Suppressor macrophage treated with lipopolysaccharide for 4 hours (primary cell): ENCODE results near the gene DNAJC3.
"Not testable (repeated sequence)": the region's sequence is repeated elsewhere in the genome, so short reads cannot be mapped to it uniquely, and the experiment has no call there.

Experiments used
- DNase-seq: peaks from one replicate; pipeline ENCODE4 v3.0.0-alpha.2; 2020

Gene DNAJC3

GRCh38 chr13:95784161-95784899, 107.4 kb downstream of the DNAJC3 start:
- DNase-seq: no peak

DNA sequence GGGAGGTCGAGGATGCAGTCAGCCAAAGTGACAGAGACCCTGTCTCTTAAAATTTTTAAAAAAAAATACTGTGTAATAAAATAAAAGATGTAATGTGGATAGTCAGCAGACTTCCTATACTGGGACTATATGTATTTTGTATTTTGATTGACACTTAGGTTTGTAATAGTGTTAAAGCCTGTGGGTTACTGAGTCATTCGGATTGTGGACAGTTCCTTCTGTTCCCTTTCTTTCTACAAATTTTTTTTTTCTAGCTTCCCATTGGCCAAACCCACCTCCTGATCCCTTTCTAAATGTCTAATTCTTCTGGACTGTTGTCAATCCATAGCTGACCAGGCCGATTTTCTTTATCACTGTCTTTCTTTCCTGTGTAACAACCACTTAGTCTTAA, 108.0 kb downstream of the DNAJC3 start:
- peak; percentile 32 for DNase-seq

DNA sequence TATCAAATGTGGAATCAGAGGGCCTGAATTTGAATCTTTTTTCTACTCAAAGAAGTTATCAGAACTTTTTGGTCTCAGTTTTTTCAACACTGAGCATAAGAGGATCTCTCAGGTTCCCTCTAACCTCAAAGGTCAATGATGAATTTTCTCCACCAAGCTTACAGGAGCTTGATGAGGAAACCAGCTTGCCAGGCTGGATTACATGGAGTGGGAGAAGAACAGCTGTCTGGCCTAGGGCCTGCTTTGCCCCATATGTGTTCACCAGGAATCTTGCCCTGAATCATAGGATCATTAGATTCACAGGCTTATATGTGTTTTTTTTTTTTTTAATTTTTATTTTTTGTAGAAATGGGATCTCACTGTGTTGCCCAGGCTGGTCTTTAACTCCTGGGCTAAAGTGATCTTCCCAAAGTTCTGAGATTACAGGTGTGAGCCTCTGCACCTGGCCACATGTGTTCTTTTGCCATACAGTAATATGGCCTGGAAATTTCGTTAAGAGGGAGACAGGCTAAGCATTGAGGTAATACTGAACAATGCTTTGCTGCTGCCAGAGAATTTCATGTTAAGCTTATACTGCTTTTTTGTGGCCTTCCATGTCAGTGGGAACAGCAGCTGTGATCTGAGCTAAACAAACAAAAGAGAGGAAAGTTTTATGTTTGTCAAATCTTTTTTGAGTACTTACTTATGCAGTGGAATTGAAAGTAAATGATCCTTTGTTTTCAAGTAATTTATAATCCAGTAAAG, 110.6 kb downstream of the DNAJC3 start:
- DNase-seq: no peak

DNA sequence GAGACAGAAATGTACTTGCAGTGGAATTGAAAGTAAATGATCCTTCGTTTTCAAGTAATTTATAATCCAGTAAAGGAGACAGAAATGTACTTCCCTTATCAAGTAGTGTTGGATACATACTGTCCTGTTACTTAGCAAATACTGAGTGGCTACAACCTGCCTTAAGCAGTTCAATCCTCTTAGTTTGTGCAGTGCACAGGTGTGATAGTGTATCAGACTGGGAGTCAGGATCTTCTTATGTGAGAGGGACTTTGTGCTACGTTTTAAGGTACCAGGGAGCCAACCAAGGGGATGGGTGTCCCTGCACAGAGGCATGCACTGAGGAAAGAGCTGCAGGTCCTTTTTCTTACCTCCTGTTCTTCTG, 111.1 kb downstream of the DNAJC3 start:
- DNase-seq: no peak

DNA sequence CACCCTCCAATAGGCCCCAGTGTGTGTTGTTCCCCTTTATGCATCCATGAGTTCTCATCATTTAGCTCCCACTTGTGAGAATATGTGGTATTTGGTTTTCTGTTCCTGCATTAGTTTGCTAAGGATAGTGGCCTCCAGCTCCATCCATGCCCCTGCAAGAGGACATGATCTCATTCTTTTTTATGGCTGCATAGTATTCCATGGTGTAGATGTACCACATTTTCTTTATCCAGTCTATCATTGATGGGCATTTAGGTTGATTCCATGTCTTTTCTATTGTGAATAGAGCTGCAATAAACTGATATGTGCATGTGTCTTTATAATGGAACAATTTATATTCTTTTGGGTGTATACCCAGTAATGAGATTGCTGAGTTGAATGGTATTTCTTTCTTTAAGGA, 112.4 kb downstream of the DNAJC3 start:
- DNase-seq: not testable (repeated sequence)

- DNase-seq: no peak
These were observed 114.3 kb downstream of the DNAJC3 start for GRCh38 chr13:95791084-95791722.

- DNase-seq: no peak
These were observed 116.1 kb downstream of the DNAJC3 start for GRCh38 chr13:95793018-95793555.

DNA sequence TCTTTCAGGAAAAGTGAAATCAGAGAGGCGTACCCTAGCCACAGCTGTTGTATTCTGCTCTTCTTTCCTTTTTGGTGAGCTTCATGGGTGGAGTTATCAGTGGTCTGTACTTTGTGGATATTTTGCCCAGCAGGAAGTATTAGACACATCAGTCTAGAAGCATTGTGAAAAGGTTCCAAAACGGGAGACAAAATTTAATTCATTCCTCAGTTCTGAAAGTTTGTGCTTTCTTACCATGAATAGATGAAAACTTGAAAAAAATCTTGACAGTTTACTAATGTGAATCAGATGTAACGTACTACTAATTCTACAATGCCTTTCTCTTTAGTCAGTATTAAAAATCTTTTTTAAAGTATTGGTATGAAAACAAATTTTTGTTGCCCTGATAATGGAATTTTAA, 116.8 kb downstream of the DNAJC3 start:
- no peak for DNase-seq

DNA sequence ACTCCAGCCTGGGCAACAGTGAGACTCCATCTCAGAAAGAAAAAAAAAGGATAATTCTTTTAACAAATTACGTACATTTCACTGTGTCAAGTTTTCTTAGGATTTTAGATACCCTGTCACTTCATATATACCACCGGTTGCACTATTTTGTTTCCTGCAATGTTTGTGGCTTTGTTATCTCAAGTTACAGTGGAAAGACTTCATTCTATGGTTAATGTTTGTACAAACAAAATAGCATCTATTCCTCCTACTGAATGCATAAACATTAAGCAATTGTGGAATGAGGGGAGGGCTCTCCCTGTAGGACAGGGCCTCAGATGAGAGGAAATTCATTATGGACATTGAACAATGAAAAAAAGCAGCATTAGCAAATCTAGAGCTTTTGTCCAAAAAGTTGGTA, 120.1 kb downstream of the DNAJC3 start:
- no peak for DNase-seq

DNA sequence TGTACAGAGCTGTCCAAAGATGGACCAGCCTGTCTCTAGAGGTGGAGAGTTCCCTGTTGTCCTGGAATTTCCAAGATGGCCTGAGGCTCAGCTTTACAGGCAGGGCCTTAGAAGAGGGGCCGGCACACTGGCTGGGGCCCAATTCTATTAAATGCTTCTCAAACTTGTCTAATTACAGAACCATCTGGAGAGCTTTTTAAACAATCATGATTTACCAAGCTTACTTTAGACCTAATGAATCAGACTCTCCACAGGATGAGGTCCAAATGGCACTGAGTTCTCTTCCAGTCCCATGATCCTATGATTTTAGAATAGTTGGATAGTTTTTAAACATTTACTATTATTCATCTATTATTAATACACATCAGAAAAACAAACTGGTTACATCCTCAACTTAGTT, 123.5 kb downstream of the DNAJC3 start:
- no peak for DNase-seq

- DNase-seq: no peak
These were observed 124.9 kb downstream of the DNAJC3 start for GRCh38 chr13:95801825-95802224.

DNA sequence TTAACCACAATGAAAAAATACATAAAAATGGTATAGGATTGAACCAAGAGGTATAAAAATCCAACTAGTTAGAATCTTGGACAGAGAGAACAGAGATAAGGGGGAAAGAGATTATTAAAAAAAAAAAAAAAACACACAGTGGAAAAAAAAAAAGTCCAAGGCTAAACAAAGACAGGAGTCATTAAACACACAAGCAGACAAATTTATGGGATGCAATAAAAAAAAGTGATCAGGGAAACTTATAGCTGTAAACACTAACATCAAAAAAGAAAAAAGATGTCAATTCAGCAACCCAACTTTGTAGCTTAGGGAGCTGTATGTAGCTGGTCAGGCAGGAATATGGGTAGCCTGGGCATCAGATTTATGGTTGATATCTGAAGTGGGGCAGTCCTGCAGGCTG, 129.0 kb downstream of the DNAJC3 start:
- no peak for DNase-seq

DNA sequence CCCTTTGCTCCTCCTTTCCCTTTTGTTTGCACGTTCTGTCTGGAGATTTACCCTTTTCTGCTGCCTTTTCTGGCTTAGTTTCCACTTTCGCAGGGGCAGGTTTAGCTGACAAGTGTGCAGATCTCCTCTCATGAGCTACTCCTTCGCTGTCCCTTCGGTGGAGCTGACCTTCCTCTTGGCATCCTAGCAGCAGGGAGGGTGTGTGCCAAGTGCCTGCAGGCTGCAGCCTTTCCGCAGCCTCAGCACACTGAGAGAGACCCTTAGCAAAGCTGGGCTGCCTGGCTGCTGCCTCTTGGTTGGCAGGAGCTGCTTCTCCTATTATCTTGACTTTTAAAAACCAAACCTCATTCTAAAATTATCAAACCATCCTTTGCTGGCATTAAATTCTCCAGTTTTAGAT, 132.5 kb downstream of the DNAJC3 start:
- DNase-seq: no peak

DNA sequence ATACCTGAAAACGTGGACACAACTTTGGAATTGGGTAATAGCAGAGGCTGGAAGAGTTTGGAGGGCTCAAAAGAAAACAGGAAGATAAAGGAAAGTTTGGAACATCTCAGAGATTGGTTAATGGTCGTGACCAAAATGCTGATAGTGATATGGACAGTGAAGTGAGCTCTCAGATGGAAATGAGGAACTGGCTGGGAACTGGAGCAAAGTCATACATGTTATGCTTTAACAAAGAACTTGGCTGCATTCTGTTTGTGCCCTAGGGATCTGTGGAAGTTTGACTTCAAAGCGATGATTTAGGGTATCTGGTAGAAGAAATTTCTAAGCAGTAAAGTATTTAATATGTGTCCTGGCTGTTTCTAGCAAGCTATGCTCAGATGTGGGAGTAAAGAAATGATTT, 136.2 kb downstream of the DNAJC3 start:
- DNase-seq: no peak

DNA sequence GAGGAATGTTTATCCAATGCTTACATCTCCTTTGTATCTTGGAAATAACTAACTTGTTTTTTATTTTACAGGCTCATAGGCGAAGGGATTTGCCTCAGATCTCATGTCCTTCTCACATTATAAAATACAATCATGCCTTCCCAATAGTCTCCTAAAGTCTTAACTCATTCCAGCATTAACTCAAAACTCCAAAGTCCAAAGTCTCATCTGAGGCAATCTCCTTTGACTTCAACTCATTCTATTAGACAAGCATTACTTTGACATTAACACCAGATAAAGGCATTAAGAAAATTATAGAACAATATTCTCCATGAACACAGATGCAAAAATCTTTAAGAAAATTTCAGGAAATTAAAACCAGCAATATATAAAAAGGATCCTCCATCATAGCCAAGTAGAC, 137.6 kb downstream of the DNAJC3 start:
- DNase-seq: no peak

GRCh38 chr13:95822303-95822702, 145.4 kb downstream of the DNAJC3 start:
- DNase-seq: no peak

DNA sequence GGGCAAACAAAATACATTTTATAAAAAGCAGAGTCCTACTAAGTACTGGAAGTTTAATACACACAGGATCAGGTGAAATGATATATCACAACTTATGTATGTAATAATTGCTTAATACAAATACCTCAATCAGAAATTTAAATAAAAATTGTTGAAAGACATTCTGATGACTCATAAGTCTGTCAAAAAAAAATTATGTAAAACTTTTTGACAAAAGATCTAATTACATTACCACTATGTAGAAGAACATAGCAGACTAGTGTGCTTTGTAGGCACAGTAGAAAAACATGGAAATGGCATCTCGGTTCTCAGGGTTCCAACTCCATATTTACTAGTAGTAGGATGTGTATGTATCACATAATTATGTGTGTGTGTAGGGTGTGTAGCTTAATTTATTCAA, 156.2 kb downstream of the DNAJC3 start:
- DNase-seq: no peak

- peak; percentile 18 for DNase-seq
These were observed 156.8 kb downstream of the DNAJC3 start for GRCh38 chr13:95833719-95834118.

- peak; percentile 68 for DNase-seq
These were observed 157.3 kb downstream of the DNAJC3 start for GRCh38 chr13:95834134-95834765.

- no peak for DNase-seq
These were observed 165.0 kb downstream of the DNAJC3 start for GRCh38 chr13:95841894-95842293.

- no peak for DNase-seq
These were observed 166.0 kb downstream of the DNAJC3 start for GRCh38 chr13:95842898-95843297.
